Measurements from ENCODE around the gene MYO7B. TPM values are rescaled to one million over a fixed set of nuclear protein-coding genes. Genes with fewer than 3 reads are reported as not detected.

MYO7B gene
- polyA plus RNA-seq, 1 donor, result 1.1 TPM

- no peak for DNase-seq (ENCODE audit: low read depth)
Measured at GRCh38 chr2:127636248-127637235, 101.1 kb downstream of the MYO7B start.

- no peak for DNase-seq (ENCODE audit: low read depth)
Measured at GRCh38 chr2:127637236-127637630, 101.8 kb downstream of the MYO7B start.

- DNase-seq (ENCODE audit: low read depth), result peak; percentile 28
Measured at GRCh38 chr2:127637725-127638252, 102.3 kb downstream of the MYO7B start.

- no peak for DNase-seq (ENCODE audit: low read depth)
Measured at GRCh38 chr2:127638361-127639110, 103.1 kb downstream of the MYO7B start.

GRCh38 chr2:127639111-127639474 is 103.6 kb downstream of the MYO7B start:
- no peak for DNase-seq (ENCODE audit: low read depth)

GRCh38 chr2:127640082-127641072 is 104.9 kb downstream of the MYO7B start:
- DNase-seq (ENCODE audit: low read depth), result no peak

- no peak for DNase-seq (ENCODE audit: low read depth)
Measured at GRCh38 chr2:127641133-127641532, 105.7 kb downstream of the MYO7B start.

GRCh38 chr2:127641846-127642507 is 106.5 kb downstream of the MYO7B start:
- DNase-seq (ENCODE audit: low read depth), result no peak

- DNase-seq (ENCODE audit: low read depth), result no peak
Measured at GRCh38 chr2:127642706-127643438, 107.4 kb downstream of the MYO7B start.

- no peak for DNase-seq (ENCODE audit: low read depth)
Measured at GRCh38 chr2:127643439-127644065, 108.1 kb downstream of the MYO7B start.

GRCh38 chr2:127644066-127645025 is 108.9 kb downstream of the MYO7B start:
- DNase-seq (ENCODE audit: low read depth), result no peak

GRCh38 chr2:127645026-127645394 is 109.5 kb downstream of the MYO7B start:
- no peak for DNase-seq (ENCODE audit: low read depth)

GRCh38 chr2:127645395-127646291 is 110.2 kb downstream of the MYO7B start, which contains the start of gene GPR17:
TSS of gene GPR17 (plus strand) at chr2:127646153. CDS start at chr2:127650736, 4,583 bp downstream.
- DNase-seq (ENCODE audit: low read depth), result no peak

- no peak for DNase-seq (ENCODE audit: low read depth)
Measured at GRCh38 chr2:127646487-127647241, 111.2 kb downstream of the MYO7B start.

- DNase-seq (ENCODE audit: low read depth), result no peak
Measured at GRCh38 chr2:127647242-127648190, 112.0 kb downstream of the MYO7B start.

All from forelimb muscle (tissue), 1 donor.